Measurements from ENCODE around the gene USP40.

GRCh38 chr2:233531955-233532354, 34.6 kb downstream of the USP40 start:
- TF ChIP-seq, protein P1, sequence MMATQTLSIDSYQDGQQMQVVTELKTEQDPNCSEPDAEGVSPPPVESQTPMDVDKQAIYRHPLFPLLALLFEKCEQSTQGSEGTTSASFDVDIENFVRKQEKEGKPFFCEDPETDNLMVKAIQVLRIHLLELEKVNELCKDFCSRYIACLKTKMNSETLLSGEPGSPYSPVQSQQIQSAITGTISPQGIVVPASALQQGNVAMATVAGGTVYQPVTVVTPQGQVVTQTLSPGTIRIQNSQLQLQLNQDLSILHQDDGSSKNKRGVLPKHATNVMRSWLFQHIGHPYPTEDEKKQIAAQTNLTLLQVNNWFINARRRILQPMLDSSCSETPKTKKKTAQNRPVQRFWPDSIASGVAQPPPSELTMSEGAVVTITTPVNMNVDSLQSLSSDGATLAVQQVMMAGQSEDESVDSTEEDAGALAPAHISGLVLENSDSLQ (IDR thresholded peaks at IDR 0.05), result no peak
- TF ChIP-seq SP1 (IDR thresholded peaks at IDR 0.05; ENCODE audit: low read depth, low read length), result no peak
- TF ChIP-seq, protein P2, sequence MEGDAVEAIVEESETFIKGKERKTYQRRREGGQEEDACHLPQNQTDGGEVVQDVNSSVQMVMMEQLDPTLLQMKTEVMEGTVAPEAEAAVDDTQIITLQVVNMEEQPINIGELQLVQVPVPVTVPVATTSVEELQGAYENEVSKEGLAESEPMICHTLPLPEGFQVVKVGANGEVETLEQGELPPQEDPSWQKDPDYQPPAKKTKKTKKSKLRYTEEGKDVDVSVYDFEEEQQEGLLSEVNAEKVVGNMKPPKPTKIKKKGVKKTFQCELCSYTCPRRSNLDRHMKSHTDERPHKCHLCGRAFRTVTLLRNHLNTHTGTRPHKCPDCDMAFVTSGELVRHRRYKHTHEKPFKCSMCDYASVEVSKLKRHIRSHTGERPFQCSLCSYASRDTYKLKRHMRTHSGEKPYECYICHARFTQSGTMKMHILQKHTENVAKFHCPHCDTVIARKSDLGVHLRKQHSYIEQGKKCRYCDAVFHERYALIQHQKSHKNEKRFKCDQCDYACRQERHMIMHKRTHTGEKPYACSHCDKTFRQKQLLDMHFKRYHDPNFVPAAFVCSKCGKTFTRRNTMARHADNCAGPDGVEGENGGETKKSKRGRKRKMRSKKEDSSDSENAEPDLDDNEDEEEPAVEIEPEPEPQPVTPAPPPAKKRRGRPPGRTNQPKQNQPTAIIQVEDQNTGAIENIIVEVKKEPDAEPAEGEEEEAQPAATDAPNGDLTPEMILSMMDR (IDR thresholded peaks at IDR 0.05 in 2 of 3, conservative IDR thresholded peaks at IDR 0.05 in 1 of 3; ENCODE audit: control insufficient read depth in 2 of 3, extremely low read depth in 1 of 3, insufficient read depth in 1 of 3, low read depth in 3 of 3, low read length in 3 of 3), result no peak

All from GM12878 (cell line).